Measurements from ENCODE around the gene POLR3H. TPM values are rescaled to one million over a fixed set of nuclear protein-coding genes. Genes with fewer than 3 reads are reported as not detected.
"Not testable (repeated sequence)": the region's sequence is repeated elsewhere in the genome, so short reads cannot be mapped to it uniquely, and the experiment has no call there.

POLR3H gene
- total RNA-seq, 1 experiment from 2014 or later: 53.1 TPM

GRCh38 chr22:41571786-41572185 is 27.5 kb upstream of the POLR3H start:
- no peaks in the 10 kb centered on the region for H3K9me3 ChIP-seq
- DNase-seq: no peak
- no peaks in the 10 kb centered on the region for H3K27me3 ChIP-seq
- H3K36me3 ChIP-seq: peaks cover 3% of the 10 kb centered on the region; the same call in 1 of the 2 replicates
- no peak overlapping the region for H3K4me3 ChIP-seq

- no peak overlapping the region for H3K4me3 ChIP-seq
- H3K36me3 ChIP-seq: no peaks in the 10 kb centered on the region; the same call in 1 of the 2 replicates
- no peaks in the 10 kb centered on the region for H3K9me3 ChIP-seq
- no peak for DNase-seq
- no peaks in the 10 kb centered on the region for H3K27me3 ChIP-seq
Observed at GRCh38 chr22:41570221-41570620, 26.0 kb upstream of the POLR3H start.

GRCh38 chr22:41568811-41569210 is 24.5 kb upstream of the POLR3H start:
- H3K27me3 ChIP-seq: no peaks in the 10 kb centered on the region
- no peak overlapping the region for H3K4me3 ChIP-seq
- no peak for DNase-seq
- H3K36me3 ChIP-seq: no peaks in the 10 kb centered on the region
- no peaks in the 10 kb centered on the region for H3K9me3 ChIP-seq

GRCh38 chr22:41567512-41567768 is 23.2 kb upstream of the POLR3H start:
- no peak for DNase-seq
- no peaks in the 10 kb centered on the region for H3K36me3 ChIP-seq
- H3K9me3 ChIP-seq: no peaks in the 10 kb centered on the region
- no peak overlapping the region for H3K4me3 ChIP-seq
- no peaks in the 10 kb centered on the region for H3K27me3 ChIP-seq

- Histone ChIP-seq H3K36me3 (no peaks in the 10 kb centered on the region), H3K9me3 (no peaks in the 10 kb centered on the region), H3K4me3 (no peak overlapping the region), H3K27me3 (no peaks in the 10 kb centered on the region)
- DNase-seq: peak; percentile 82
Observed at GRCh38 chr22:41565403-41566054, 21.3 kb upstream of the POLR3H start.

- Histone ChIP-seq H3K27me3 (no peaks in the 10 kb centered on the region), H3K9me3 (no peaks in the 10 kb centered on the region), H3K4me3 (no peak overlapping the region), H3K36me3 (no peaks in the 10 kb centered on the region)
- no peak for DNase-seq
Observed at GRCh38 chr22:41564563-41564962, 20.3 kb upstream of the POLR3H start.

GRCh38 chr22:41563051-41563711 is 18.9 kb upstream of the POLR3H start:
- peak; percentile 77 for DNase-seq

GRCh38 chr22:41562461-41562860 is 18.2 kb upstream of the POLR3H start:
- H3K27me3 ChIP-seq: no peaks in the 10 kb centered on the region
- H3K36me3 ChIP-seq: no peaks in the 10 kb centered on the region
- no peaks in the 10 kb centered on the region for H3K9me3 ChIP-seq
- DNase-seq: no peak
- no peak overlapping the region for H3K4me3 ChIP-seq

More at GRCh38 chr22:41563051-41563711, 18.9 kb upstream of the POLR3H start:
- Histone ChIP-seq H3K27me3 (no peaks in the 10 kb centered on the region), H3K9me3 (no peaks in the 10 kb centered on the region), H3K36me3 (no peaks in the 10 kb centered on the region), H3K4me3 (no peak overlapping the region)

GRCh38 chr22:41561788-41562187 is 17.5 kb upstream of the POLR3H start:
- no peaks in the 10 kb centered on the region for H3K27me3 ChIP-seq
- H3K9me3 ChIP-seq: no peaks in the 10 kb centered on the region
- H3K36me3 ChIP-seq: no peaks in the 10 kb centered on the region
- H3K4me3 ChIP-seq: no peak overlapping the region
- no peak for DNase-seq

- Histone ChIP-seq H3K4me3 (no peak overlapping the region), H3K27me3 (no peaks in the 10 kb centered on the region), H3K9me3 (no peaks in the 10 kb centered on the region), H3K36me3 (no peaks in the 10 kb centered on the region)
- DNase-seq: no peak
Observed at GRCh38 chr22:41561335-41561734, 17.1 kb upstream of the POLR3H start.

GRCh38 chr22:41560095-41560471 is 15.8 kb upstream of the POLR3H start:
- no peak overlapping the region for H3K4me3 ChIP-seq

GRCh38 chr22:41558241-41558630 is 14.0 kb upstream of the POLR3H start:
- not testable (repeated sequence) for DNase-seq, H3K4me3 ChIP-seq

More at GRCh38 chr22:41560095-41560471, 15.8 kb upstream of the POLR3H start:
- no peak for DNase-seq
- Histone ChIP-seq H3K36me3 (no peaks in the 10 kb centered on the region), H3K9me3 (no peaks in the 10 kb centered on the region), H3K27me3 (no peaks in the 10 kb centered on the region)

GRCh38 chr22:41557401-41558240 is 13.4 kb upstream of the POLR3H start:
- H3K4me3 ChIP-seq: no peak overlapping the region
- no peaks in the 10 kb centered on the region for H3K9me3 ChIP-seq
- peak; percentile 93 for DNase-seq
- H3K36me3 ChIP-seq: no peaks in the 10 kb centered on the region
- no peaks in the 10 kb centered on the region for H3K27me3 ChIP-seq

More at GRCh38 chr22:41558241-41558630, 14.0 kb upstream of the POLR3H start:
- not testable (repeated sequence) for H3K36me3 ChIP-seq, H3K9me3 ChIP-seq, H3K27me3 ChIP-seq

GRCh38 chr22:41556561-41556960 is 12.3 kb upstream of the POLR3H start:
- no peaks in the 10 kb centered on the region for H3K36me3 ChIP-seq
- H3K27me3 ChIP-seq: no peaks in the 10 kb centered on the region
- no peak for DNase-seq
- no peaks in the 10 kb centered on the region for H3K9me3 ChIP-seq
- no peak overlapping the region for H3K4me3 ChIP-seq

- Histone ChIP-seq H3K4me3 (no peak overlapping the region), H3K27me3 (no peaks in the 10 kb centered on the region), H3K9me3 (no peaks in the 10 kb centered on the region), H3K36me3 (no peaks in the 10 kb centered on the region)
- peak; percentile 38 for DNase-seq
Observed at GRCh38 chr22:41555325-41555982, 11.2 kb upstream of the POLR3H start.

GRCh38 chr22:41551877-41552582 is 7.8 kb upstream of the POLR3H start:
- Histone ChIP-seq H3K27me3 (no peaks in the 10 kb centered on the region), H3K4me3 (no peak overlapping the region), H3K36me3 (no peaks in the 10 kb centered on the region), H3K9me3 (no peaks in the 10 kb centered on the region)
- no peak for DNase-seq

Data from MG63 (cell line).